GM18861 (cell line): ENCODE data around the gene TIMM9.
"Not testable (repeated sequence)": the region's sequence is repeated elsewhere in the genome, so short reads cannot be mapped to it uniquely, and the experiment has no call there.

Experiments used
- ATAC-seq: cut with Tn5 transposase; IDR thresholded peaks from one replicate; pipeline ENCODE4 v1.9.1; 2021; ENCODE audit not compliant: unreplicated experiment

The TIMM9 gene

GRCh38 chr14:58427281-58428117 lies at the start of gene TIMM9, which contains the start of gene KIAA0586:
TSS of gene TIMM9 (minus strand) at chr14:58427531. CDS start at chr14:58411945, 15,586 bp downstream.
TSS of gene KIAA0586 (plus strand) at chr14:58427719. CDS start at chr14:58428265, 546 bp downstream.
- peak; percentile 73 for ATAC-seq

GRCh38 chr14:58476320-58476719 lies 49.0 kb upstream of the TIMM9 start:
- ATAC-seq: no peak

- ATAC-seq: no peak
Measured at GRCh38 chr14:58469309-58469708, 42.0 kb upstream of the TIMM9 start.

- ATAC-seq: no peak
Measured at GRCh38 chr14:58467575-58467974, 40.2 kb upstream of the TIMM9 start.

- ATAC-seq: no peak
Measured at GRCh38 chr14:58466459-58466858, 39.1 kb upstream of the TIMM9 start.

GRCh38 chr14:58465421-58465820 lies 38.1 kb upstream of the TIMM9 start:
- no peak for ATAC-seq

GRCh38 chr14:58464652-58465051 lies 37.3 kb upstream of the TIMM9 start:
- ATAC-seq: no peak

GRCh38 chr14:58463147-58463546 lies 35.8 kb upstream of the TIMM9 start:
- no peak for ATAC-seq

- ATAC-seq: no peak
Measured at GRCh38 chr14:58460772-58461171, 33.4 kb upstream of the TIMM9 start.

- ATAC-seq: no peak
Measured at GRCh38 chr14:58455593-58456265, 28.4 kb upstream of the TIMM9 start.

- no peak for ATAC-seq
Measured at GRCh38 chr14:58444627-58445026, 17.3 kb upstream of the TIMM9 start.

GRCh38 chr14:58439476-58439875 lies 12.1 kb upstream of the TIMM9 start:
- ATAC-seq: no peak

GRCh38 chr14:58430156-58430555 lies 2.8 kb upstream of the TIMM9 start:
- ATAC-seq: no peak

GRCh38 chr14:58428118-58428683 lies 870 bp upstream of the TIMM9 start:
- no peak for ATAC-seq

GRCh38 chr14:58426670-58427280 lies 556 bp downstream of the TIMM9 start:
- ATAC-seq: peak; percentile 21

- ATAC-seq: not testable (repeated sequence)
Measured at GRCh38 chr14:58416934-58417333, 10.4 kb downstream of the TIMM9 start.

- ATAC-seq: no peak
Measured at GRCh38 chr14:58415636-58416547, 11.4 kb downstream of the TIMM9 start.

- ATAC-seq: no peak
Measured at GRCh38 chr14:58414845-58415244, 12.5 kb downstream of the TIMM9 start.

- ATAC-seq: no peak
Measured at GRCh38 chr14:58408681-58409215, 18.6 kb downstream of the TIMM9 start.

GRCh38 chr14:58401587-58401986 lies 25.7 kb downstream of the TIMM9 start:
- no peak for ATAC-seq
